Subcutaneous adipose tissue (tissue), 4 donors: ENCODE results near the gene ITIH5. TPM values are rescaled to one million over a fixed set of nuclear protein-coding genes. Genes with fewer than 3 reads are reported as not detected.

Experiments
- total RNA-seq, 4 donors: library from RNA; depleted of rRNA; stranded (reverse); fragments of >200 nt; gene quantifications; one replicate each; pipeline ENCODE4 v1.1.0, GENCODE V29; 2016
- TF ChIP-seq, protein P1 (sequence below): fragments of 450-650 bp; IDR thresholded peaks from one replicate; pipeline ENCODE4 v1.5.1; 2016; ENCODE audit warnings: low read depth, mild to moderate bottlenecking, control low read depth, antibody characterized with exemption, moderate library complexity

Gene ITIH5
- total RNA-seq, 4 donors from 2014 or later = 149 to 377 (median 239) TPM

DNA sequence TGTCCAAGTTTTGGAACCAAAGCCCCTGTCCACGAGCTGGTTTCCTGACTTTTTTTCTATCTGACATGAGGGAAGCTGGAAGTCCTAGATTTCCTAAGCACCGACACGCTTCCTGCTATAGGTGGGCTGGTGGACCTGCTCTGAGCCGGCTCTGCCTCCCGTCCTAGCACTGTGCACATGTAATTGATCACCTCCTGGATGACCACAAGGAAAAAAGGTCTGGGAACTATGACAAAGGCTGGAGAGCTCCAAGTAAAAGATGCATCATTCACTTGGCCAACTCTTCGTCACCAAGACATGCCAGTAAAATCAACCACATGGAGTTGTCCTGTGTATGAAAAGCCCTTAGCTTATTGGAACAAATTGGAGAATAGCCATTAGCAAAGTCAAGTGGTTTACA lies 104.8 kb downstream of the ITIH5 start:
- TF ChIP-seq, protein P1, sequence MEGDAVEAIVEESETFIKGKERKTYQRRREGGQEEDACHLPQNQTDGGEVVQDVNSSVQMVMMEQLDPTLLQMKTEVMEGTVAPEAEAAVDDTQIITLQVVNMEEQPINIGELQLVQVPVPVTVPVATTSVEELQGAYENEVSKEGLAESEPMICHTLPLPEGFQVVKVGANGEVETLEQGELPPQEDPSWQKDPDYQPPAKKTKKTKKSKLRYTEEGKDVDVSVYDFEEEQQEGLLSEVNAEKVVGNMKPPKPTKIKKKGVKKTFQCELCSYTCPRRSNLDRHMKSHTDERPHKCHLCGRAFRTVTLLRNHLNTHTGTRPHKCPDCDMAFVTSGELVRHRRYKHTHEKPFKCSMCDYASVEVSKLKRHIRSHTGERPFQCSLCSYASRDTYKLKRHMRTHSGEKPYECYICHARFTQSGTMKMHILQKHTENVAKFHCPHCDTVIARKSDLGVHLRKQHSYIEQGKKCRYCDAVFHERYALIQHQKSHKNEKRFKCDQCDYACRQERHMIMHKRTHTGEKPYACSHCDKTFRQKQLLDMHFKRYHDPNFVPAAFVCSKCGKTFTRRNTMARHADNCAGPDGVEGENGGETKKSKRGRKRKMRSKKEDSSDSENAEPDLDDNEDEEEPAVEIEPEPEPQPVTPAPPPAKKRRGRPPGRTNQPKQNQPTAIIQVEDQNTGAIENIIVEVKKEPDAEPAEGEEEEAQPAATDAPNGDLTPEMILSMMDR = no peak

DNA sequence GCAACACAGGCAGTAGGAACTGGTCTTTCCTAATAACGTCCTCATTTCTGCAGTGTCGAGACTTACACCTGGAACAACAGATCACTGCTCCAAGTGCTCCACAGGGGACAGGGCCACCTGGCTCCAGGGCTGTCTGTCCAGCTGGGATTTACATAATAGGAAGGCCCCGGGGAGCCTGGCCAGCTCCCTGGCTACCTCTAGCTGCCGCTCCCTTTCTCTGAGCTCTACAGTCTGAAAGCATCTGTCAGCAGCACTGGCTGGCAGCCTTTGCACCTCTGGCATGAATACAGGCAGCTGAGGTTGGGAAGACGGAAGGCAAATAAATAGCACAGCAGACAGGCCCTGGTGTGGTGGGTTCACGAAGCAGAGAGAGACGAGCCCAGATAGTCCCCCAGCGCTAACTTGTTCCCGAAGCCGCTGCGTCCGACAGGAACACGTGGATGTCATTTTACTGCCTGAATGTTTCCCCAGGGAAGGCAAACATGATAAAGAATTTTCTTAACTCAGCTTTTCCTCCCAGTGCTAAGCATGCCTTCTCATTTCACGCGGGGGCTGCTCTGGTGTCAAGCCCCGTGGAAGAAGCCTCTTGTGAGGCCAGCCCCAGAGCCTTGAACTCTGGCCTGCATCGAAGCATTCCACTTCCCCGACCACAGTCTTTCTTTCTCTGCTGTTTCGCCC lies 105.4 kb downstream of the ITIH5 start:
- TF ChIP-seq, protein P1 = no peak

DNA sequence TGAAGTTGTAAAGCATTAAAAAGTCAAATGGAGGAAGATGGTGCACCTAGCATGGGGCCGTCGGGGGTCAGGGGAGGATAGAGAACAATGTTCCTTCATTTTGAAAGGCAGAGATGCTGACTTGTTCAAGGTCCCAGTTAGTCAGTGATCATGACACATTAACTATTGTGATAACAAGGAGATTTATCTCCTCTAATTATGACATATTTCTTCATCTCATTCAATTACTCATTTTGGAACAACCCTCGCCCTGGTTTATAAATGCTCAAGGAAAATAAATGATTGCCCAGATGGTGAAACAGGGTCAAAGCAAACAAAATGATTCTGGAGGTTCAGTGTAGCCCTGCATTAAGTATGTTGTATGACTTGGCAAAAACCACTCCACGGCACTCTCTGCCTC lies 106.2 kb downstream of the ITIH5 start:
- TF ChIP-seq, protein P1 = no peak

DNA sequence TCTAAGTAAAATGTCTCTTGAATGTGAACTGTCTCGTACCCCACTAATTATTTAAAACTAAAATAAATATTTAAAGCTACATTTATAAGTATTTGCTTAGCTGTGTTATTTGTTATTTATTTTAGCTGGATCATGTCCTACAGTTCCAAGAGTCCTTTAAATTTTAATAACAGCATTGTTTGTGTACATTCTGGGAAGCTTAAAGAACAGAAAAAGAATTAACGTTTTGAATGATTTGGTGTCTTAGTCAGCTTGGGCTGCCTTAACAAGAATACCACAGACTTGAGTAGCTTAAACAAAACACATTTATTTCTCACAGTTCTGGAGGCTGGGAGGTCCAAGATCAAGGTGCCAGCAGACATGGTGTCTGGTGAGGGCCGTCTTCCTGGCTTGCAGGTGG lies 107.4 kb downstream of the ITIH5 start:
- TF ChIP-seq, protein P1 = no peak

DNA sequence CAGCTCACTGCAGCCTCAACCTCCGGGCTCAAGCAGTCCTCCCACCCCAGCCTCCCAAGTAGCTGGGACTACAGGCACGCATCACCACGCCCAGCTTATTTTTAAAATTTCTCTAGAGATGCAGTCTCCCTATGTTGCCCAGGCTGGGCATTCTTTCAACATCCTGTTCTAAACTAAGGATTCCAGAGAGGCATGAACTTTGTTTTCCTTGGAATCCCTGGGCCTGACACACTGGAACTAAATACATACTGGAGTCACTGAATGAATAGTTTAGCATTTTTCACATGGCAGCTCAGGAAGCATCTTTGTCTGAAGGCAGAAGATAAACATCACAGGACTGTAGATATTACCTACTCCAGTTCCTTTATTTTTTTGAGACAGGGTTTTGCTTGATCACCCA lies 108.7 kb downstream of the ITIH5 start:
- TF ChIP-seq, protein P1 = no peak

DNA sequence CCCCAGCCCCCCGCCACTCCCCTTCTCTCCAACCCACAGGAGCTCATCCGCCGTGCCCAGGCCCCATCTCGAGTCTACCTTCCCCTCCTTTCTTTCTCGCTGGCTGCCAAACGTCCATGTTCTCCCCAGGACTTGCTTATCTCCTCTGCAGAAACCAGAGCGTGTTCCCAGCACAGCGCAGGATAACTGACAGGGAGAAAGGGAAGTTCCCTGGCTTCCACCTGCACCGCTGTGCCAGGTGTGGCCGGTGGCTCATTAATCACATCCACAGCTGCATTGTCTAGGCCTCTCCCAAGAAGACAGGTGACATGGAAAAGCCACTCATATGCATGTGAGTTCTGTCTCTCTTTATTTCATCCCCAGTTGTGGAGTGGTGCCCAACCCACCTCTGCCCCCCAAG lies 113.2 kb downstream of the ITIH5 start:
- TF ChIP-seq, protein P1 = no peak

DNA sequence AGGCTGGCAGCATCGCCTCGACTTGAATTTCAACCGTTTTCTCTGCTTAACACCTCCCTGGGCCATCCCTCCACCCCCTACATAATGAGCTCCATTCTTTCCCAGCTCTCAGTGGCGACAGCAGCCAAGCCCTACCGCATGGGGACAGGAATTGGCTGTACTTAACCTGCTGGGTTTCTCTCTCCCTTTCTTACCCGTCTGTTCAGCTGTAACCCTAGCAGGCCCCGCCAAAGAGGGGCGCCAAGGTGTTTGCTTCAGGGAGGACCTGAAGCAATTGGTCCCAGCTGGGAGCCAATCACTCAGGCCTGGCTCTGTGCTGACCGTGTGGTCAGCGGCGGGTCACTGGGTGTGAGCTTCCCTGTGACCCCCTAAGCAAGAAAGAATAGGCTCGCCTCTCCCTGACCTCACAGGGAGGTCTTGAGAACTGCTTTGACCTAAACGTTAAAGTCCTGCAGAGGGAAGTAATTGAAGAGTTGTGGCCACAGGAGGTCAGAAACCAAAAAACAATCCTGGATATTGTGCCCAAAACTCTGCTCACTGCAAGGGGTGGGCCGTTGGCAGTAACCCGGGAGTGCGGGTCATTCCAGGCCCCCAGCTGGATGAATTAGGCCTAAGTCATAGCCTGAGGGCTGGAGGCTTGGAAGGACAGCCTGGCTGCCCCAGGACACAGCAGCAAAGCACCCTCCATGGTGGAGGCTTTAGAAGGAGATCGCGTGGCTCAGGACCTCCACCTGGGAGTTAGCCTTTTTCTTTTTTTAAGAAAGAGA lies 114.6 kb downstream of the ITIH5 start:
- TF ChIP-seq, protein P1 = no peak
